ENCODE data around the gene PTRHD1.
A peak's percentile ranks its signal among the peaks of the same experiment; 100 is the strongest.

Gene PTRHD1

GRCh38 chr2:24785671-24786321 lies 7.4 kb downstream of the PTRHD1 start:
- Mint-ChIP-seq H3K4me1 (no peaks in the 10 kb centered on the region), H3K4me3 (no peak overlapping the region), H3K36me3 (ENCODE audit: insufficient read depth) (no peaks in the 10 kb centered on the region), H3K27me3 (peaks cover 6% of the 10 kb centered on the region), H3K27ac (ENCODE audit: low read depth) (no peak overlapping the region), H3K9me3 (no peaks in the 10 kb centered on the region)
- DNase-seq (ENCODE audit: low spot score in 2 of 2) (no peak), ATAC-seq (replicated peaks; ENCODE audit: extremely low read depth, poor library complexity, severe bottlenecking) (peak; percentile 43)

GRCh38 chr2:24783641-24784040 lies 9.6 kb downstream of the PTRHD1 start:
- no peaks in the 10 kb centered on the region for H3K9me3 Mint-ChIP-seq
- H3K4me3 Mint-ChIP-seq = no peak overlapping the region

GRCh38 chr2:24779116-24779515 lies 14.1 kb downstream of the PTRHD1 start:
- no peaks in the 10 kb centered on the region for H3K9me3 Mint-ChIP-seq
- H3K36me3 Mint-ChIP-seq (ENCODE audit: insufficient read depth) = no peaks in the 10 kb centered on the region
- H3K27ac Mint-ChIP-seq (ENCODE audit: low read depth) = no peak overlapping the region
- H3K4me1 Mint-ChIP-seq = no peaks in the 10 kb centered on the region
- H3K4me3 Mint-ChIP-seq = no peak overlapping the region
- peaks cover 6% of the 10 kb centered on the region for H3K27me3 Mint-ChIP-seq
- DNase-seq (ENCODE audit: low spot score in 2 of 2) = no peak
- ATAC-seq (replicated peaks; ENCODE audit: extremely low read depth, poor library complexity, severe bottlenecking) = no peak

More at GRCh38 chr2:24783641-24784040, 9.6 kb downstream of the PTRHD1 start:
- no peaks in the 10 kb centered on the region for H3K4me1 Mint-ChIP-seq
- peaks cover 6% of the 10 kb centered on the region for H3K27me3 Mint-ChIP-seq
- DNase-seq (ENCODE audit: low spot score in 2 of 2) (no peak), ATAC-seq (replicated peaks; ENCODE audit: extremely low read depth, poor library complexity, severe bottlenecking) (no peak)
- no peaks in the 10 kb centered on the region for H3K36me3 Mint-ChIP-seq (ENCODE audit: insufficient read depth)
- H3K27ac Mint-ChIP-seq (ENCODE audit: low read depth) = no peak overlapping the region

GRCh38 chr2:24774373-24774772 lies 18.8 kb downstream of the PTRHD1 start:
- no peak overlapping the region for H3K27ac Mint-ChIP-seq (ENCODE audit: low read depth)
- no peaks in the 10 kb centered on the region for H3K9me3 Mint-ChIP-seq
- no peak for ATAC-seq (replicated peaks; ENCODE audit: extremely low read depth, poor library complexity, severe bottlenecking)
- DNase-seq (ENCODE audit: low spot score in 2 of 2) = no peak
- no peak overlapping the region for H3K4me3 Mint-ChIP-seq
- H3K27me3 Mint-ChIP-seq = no peaks in the 10 kb centered on the region
- peaks cover 18% of the 10 kb centered on the region for H3K36me3 Mint-ChIP-seq (ENCODE audit: insufficient read depth)
- peaks cover 6% of the 10 kb centered on the region for H3K4me1 Mint-ChIP-seq

- Mint-ChIP-seq H3K27me3 (no peaks in the 10 kb centered on the region), H3K9me3 (no peaks in the 10 kb centered on the region), H3K4me1 (peaks cover 7% of the 10 kb centered on the region), H3K27ac (ENCODE audit: low read depth) (peak overlapping the region; percentile 33), H3K4me3 (no peak overlapping the region), H3K36me3 (ENCODE audit: insufficient read depth) (peaks cover 37% of the 10 kb centered on the region)
- no peak for ATAC-seq (replicated peaks; ENCODE audit: extremely low read depth, poor library complexity, severe bottlenecking)
- no peak for DNase-seq (ENCODE audit: low spot score in 2 of 2)
These were observed 21.2 kb downstream of the PTRHD1 start for GRCh38 chr2:24771764-24772586.

- Mint-ChIP-seq H3K27ac (ENCODE audit: low read depth) (peak overlapping the region; percentile 33), H3K36me3 (ENCODE audit: insufficient read depth) (peaks cover 42% of the 10 kb centered on the region), H3K27me3 (no peaks in the 10 kb centered on the region), H3K9me3 (no peaks in the 10 kb centered on the region), H3K4me3 (no peak overlapping the region), H3K4me1 (peaks cover 16% of the 10 kb centered on the region)
- DNase-seq (ENCODE audit: low spot score in 2 of 2) (no peak), ATAC-seq (replicated peaks; ENCODE audit: extremely low read depth, poor library complexity, severe bottlenecking) (no peak)
These were observed 22.1 kb downstream of the PTRHD1 start for GRCh38 chr2:24771061-24771460.

GRCh38 chr2:24768601-24769000 lies 24.6 kb downstream of the PTRHD1 start:
- ATAC-seq (replicated peaks; ENCODE audit: extremely low read depth, poor library complexity, severe bottlenecking) = no peak
- peaks cover 16% of the 10 kb centered on the region for H3K4me1 Mint-ChIP-seq
- peaks cover 58% of the 10 kb centered on the region for H3K36me3 Mint-ChIP-seq (ENCODE audit: insufficient read depth)
- H3K9me3 Mint-ChIP-seq = no peaks in the 10 kb centered on the region
- no peak overlapping the region for H3K4me3 Mint-ChIP-seq
- peak overlapping the region; percentile 74 for H3K27ac Mint-ChIP-seq (ENCODE audit: low read depth)
- no peaks in the 10 kb centered on the region for H3K27me3 Mint-ChIP-seq
- no peak for DNase-seq (ENCODE audit: low spot score in 2 of 2)

- no peaks in the 10 kb centered on the region for H3K9me3 Mint-ChIP-seq
- ATAC-seq (replicated peaks; ENCODE audit: extremely low read depth, poor library complexity, severe bottlenecking) (no peak), DNase-seq (ENCODE audit: low spot score in 2 of 2) (no peak)
- H3K27me3 Mint-ChIP-seq = no peaks in the 10 kb centered on the region
- peak overlapping the region; percentile 74 for H3K27ac Mint-ChIP-seq (ENCODE audit: low read depth)
- H3K4me3 Mint-ChIP-seq = no peak overlapping the region
- peaks cover 61% of the 10 kb centered on the region for H3K36me3 Mint-ChIP-seq (ENCODE audit: insufficient read depth)
- H3K4me1 Mint-ChIP-seq = peaks cover 16% of the 10 kb centered on the region
These were observed 25.2 kb downstream of the PTRHD1 start for GRCh38 chr2:24768013-24768412.

GRCh38 chr2:24766609-24767008 lies 26.6 kb downstream of the PTRHD1 start:
- ATAC-seq (replicated peaks; ENCODE audit: extremely low read depth, poor library complexity, severe bottlenecking) = no peak

GRCh38 chr2:24763843-24764242 lies 29.3 kb downstream of the PTRHD1 start:
- Mint-ChIP-seq H3K27ac (ENCODE audit: low read depth) (peak overlapping the region; percentile 77), H3K4me1 (peaks cover 10% of the 10 kb centered on the region), H3K27me3 (no peaks in the 10 kb centered on the region), H3K4me3 (no peak overlapping the region), H3K9me3 (no peaks in the 10 kb centered on the region), H3K36me3 (ENCODE audit: insufficient read depth) (peaks cover 56% of the 10 kb centered on the region)
- no peak for ATAC-seq (replicated peaks; ENCODE audit: extremely low read depth, poor library complexity, severe bottlenecking)
- no peak for DNase-seq (ENCODE audit: low spot score in 2 of 2)

More at GRCh38 chr2:24766609-24767008, 26.6 kb downstream of the PTRHD1 start:
- no peaks in the 10 kb centered on the region for H3K9me3 Mint-ChIP-seq
- no peaks in the 10 kb centered on the region for H3K27me3 Mint-ChIP-seq
- H3K27ac Mint-ChIP-seq (ENCODE audit: low read depth) = peak overlapping the region; percentile 86
- H3K4me3 Mint-ChIP-seq = no peak overlapping the region
- peaks cover 16% of the 10 kb centered on the region for H3K4me1 Mint-ChIP-seq
- no peak for DNase-seq (ENCODE audit: low spot score in 2 of 2)
- peaks cover 61% of the 10 kb centered on the region for H3K36me3 Mint-ChIP-seq (ENCODE audit: insufficient read depth)

GRCh38 chr2:24762518-24762917 lies 30.7 kb downstream of the PTRHD1 start:
- no peaks in the 10 kb centered on the region for H3K9me3 Mint-ChIP-seq
- peaks cover 10% of the 10 kb centered on the region for H3K4me1 Mint-ChIP-seq
- DNase-seq (ENCODE audit: low spot score in 2 of 2) (no peak), ATAC-seq (replicated peaks; ENCODE audit: extremely low read depth, poor library complexity, severe bottlenecking) (no peak)
- H3K27ac Mint-ChIP-seq (ENCODE audit: low read depth) = no peak overlapping the region
- no peak overlapping the region for H3K4me3 Mint-ChIP-seq
- no peaks in the 10 kb centered on the region for H3K27me3 Mint-ChIP-seq
- H3K36me3 Mint-ChIP-seq (ENCODE audit: insufficient read depth) = peaks cover 55% of the 10 kb centered on the region

GRCh38 chr2:24761866-24762265 lies 31.3 kb downstream of the PTRHD1 start:
- Mint-ChIP-seq H3K27me3 (no peaks in the 10 kb centered on the region), H3K9me3 (no peaks in the 10 kb centered on the region), H3K4me3 (no peak overlapping the region), H3K27ac (ENCODE audit: low read depth) (no peak overlapping the region), H3K36me3 (ENCODE audit: insufficient read depth) (peaks cover 49% of the 10 kb centered on the region), H3K4me1 (peaks cover 8% of the 10 kb centered on the region)
- DNase-seq (ENCODE audit: low spot score in 2 of 2) (no peak), ATAC-seq (replicated peaks; ENCODE audit: extremely low read depth, poor library complexity, severe bottlenecking) (no peak)

- Mint-ChIP-seq H3K27ac (ENCODE audit: low read depth) (no peak overlapping the region), H3K36me3 (ENCODE audit: insufficient read depth) (peaks cover 24% of the 10 kb centered on the region)
These were observed 36.4 kb downstream of the PTRHD1 start for GRCh38 chr2:24756789-24757188.

More at GRCh38 chr2:24756789-24757188, 36.4 kb downstream of the PTRHD1 start:
- ATAC-seq (replicated peaks; ENCODE audit: extremely low read depth, poor library complexity, severe bottlenecking) (no peak), DNase-seq (ENCODE audit: low spot score in 2 of 2) (no peak)
- no peaks in the 10 kb centered on the region for H3K27me3 Mint-ChIP-seq
- no peak overlapping the region for H3K4me3 Mint-ChIP-seq
- no peaks in the 10 kb centered on the region for H3K4me1 Mint-ChIP-seq
- H3K9me3 Mint-ChIP-seq = no peaks in the 10 kb centered on the region
